HCT116 (cell line): ENCODE measurements around the gene RANGAP1.

Source experiments
- EZH2phosphoT487 ChIP-seq: fragments of 200-600 bp; IDR thresholded peaks from 2 replicates; pipeline ENCODE4 v1.6.1; 2018; ENCODE audit warnings: antibody characterized with exemption, borderline replicate concordance
- JUND ChIP-seq: IDR thresholded peaks from 2 replicates; pipeline ENCODE4 v1.6.1; 2012
- POLR2A ChIP-seq: IDR thresholded peaks from 2 replicates; pipeline ENCODE4 v1.7.0; 2011; ENCODE audit warnings: borderline replicate concordance; ENCODE audit not compliant: insufficient read depth, insufficient read length; ENCODE audit errors: extremely low read depth
- POLR2AphosphoS5 ChIP-seq: IDR thresholded peaks from 2 replicates; pipeline ENCODE4 v1.6.1; 2011; ENCODE audit warnings: mild to moderate bottlenecking, low read depth, low read length, moderate library complexity
- RAD21 ChIP-seq: IDR thresholded peaks from 2 replicates; pipeline ENCODE4 v1.6.1; 2012; ENCODE audit warnings: low read depth, mild to moderate bottlenecking
- TCF7L2 ChIP-seq: IDR thresholded peaks from 2 replicates; pipeline ENCODE4 v1.7.0; 2011; ENCODE audit warnings: borderline replicate concordance, inconsistent platforms; ENCODE audit not compliant: insufficient read depth, insufficient read length; ENCODE audit errors: extremely low read depth
- TF ChIP-seq, protein P1 (sequence below), 3 experiments: fragments of 200-600 bp in 1 of 3; sonication (generic) in 1 of 3; IDR thresholded peaks in 2 of 3; conservative IDR thresholded peaks in 1 of 3; 2 replicates each; pipeline ENCODE4 v1.5.1; 2012 to 2017; ENCODE audit warnings: low read depth in 2 of 3, low read length in 2 of 3, antibody characterized with exemption in 1 of 3, borderline replicate concordance in 1 of 3, control low read depth in 1 of 3, mild to moderate bottlenecking in 1 of 3, mixed read lengths in 1 of 3, mixed run types in 1 of 3, moderate library complexity in 1 of 3; ENCODE audit not compliant: insufficient read depth in 1 of 3

GRCh38 chr22:41273128-41273527 lies 12.9 kb downstream of the RANGAP1 start:
- no peak for TF ChIP-seq POLR2A
- no peak for TF ChIP-seq TCF7L2
- TF ChIP-seq, protein P1, sequence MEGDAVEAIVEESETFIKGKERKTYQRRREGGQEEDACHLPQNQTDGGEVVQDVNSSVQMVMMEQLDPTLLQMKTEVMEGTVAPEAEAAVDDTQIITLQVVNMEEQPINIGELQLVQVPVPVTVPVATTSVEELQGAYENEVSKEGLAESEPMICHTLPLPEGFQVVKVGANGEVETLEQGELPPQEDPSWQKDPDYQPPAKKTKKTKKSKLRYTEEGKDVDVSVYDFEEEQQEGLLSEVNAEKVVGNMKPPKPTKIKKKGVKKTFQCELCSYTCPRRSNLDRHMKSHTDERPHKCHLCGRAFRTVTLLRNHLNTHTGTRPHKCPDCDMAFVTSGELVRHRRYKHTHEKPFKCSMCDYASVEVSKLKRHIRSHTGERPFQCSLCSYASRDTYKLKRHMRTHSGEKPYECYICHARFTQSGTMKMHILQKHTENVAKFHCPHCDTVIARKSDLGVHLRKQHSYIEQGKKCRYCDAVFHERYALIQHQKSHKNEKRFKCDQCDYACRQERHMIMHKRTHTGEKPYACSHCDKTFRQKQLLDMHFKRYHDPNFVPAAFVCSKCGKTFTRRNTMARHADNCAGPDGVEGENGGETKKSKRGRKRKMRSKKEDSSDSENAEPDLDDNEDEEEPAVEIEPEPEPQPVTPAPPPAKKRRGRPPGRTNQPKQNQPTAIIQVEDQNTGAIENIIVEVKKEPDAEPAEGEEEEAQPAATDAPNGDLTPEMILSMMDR (IDR thresholded peaks at IDR 0.05 in 2 of 3, conservative IDR thresholded peaks at IDR 0.05 in 1 of 3; ENCODE audit: borderline replicate concordance in 1 of 3, insufficient read depth in 1 of 3, low read depth in 2 of 3, low read length in 2 of 3), result no peak
- no peak for TF ChIP-seq RAD21
- TF ChIP-seq JUND, result no peak
- no peak for TF ChIP-seq POLR2AphosphoS5
- TF ChIP-seq EZH2phosphoT487, result no peak
